ENCODE results near the gene RIMBP2.

The RIMBP2 gene

DNA sequence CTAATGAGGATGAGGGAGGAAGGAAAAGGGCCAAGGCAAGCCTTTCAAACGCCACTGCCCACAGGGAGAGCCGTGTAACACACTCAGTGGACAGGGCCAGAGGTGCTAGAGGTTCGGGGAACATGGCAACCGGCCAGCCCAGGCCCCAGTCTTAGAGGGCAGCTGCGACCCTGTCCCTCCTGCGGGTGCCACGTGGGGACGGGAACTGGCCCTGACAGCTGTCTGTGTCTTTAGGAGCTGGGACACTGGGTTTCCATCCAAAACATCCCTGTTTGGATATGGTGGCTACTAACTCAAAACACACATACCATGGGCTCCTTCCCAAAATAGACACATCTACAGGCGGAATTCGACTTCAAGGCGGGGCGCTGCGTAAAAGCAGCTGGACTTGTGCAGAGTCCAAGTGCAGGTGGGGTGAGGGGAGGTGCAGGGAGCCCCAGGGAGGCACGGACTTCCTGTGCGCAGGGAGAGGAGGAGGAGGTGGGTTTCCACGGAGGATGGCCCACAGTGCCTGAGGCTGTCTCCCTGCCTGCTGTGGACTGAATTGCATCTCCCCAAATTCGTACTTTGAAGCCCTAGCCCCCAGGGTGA lies 193.8 kb downstream of the RIMBP2 start:
- in situ Hi-C loops (cut with MboI; ENCODE audit: low sequenced_read_pairs): no loop called here

DNA sequence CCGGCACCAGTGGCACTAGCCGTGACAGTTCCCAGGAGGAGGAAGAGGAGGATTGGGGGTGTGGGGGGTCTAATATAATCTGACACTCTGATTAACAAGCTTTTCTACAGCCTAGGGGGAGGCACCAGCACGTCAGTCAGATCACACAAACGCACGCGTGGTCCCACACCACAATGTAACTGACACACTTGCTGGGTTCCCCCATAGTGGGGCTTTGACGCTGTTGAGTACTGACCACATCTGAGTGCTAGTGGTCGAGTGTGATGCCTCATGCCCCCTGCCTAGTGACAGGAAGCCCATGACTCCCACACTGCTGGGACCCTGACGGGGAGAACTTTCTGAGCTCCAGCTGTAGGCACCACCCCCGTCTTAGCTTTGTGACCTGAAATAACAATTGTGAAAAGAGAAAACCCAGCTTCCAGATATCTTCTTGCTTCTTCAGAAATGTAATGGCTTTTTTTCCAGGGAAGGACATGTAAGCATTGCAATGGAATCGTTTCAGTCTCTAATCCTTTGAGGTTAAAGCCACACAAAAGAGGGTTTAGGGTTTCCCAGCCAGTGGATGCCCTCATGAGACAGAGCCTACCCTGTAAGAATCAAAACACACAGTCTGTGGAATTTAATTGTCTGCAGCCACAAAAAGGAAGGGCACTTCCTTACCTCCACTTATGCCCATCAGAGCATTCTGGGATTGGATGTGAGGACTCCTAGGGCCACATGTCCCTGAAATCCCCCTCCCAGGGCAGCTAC lies 194.5 kb downstream of the RIMBP2 start:
- in situ Hi-C loops (cut with MboI; ENCODE audit: low sequenced_read_pairs): no loop called here

DNA sequence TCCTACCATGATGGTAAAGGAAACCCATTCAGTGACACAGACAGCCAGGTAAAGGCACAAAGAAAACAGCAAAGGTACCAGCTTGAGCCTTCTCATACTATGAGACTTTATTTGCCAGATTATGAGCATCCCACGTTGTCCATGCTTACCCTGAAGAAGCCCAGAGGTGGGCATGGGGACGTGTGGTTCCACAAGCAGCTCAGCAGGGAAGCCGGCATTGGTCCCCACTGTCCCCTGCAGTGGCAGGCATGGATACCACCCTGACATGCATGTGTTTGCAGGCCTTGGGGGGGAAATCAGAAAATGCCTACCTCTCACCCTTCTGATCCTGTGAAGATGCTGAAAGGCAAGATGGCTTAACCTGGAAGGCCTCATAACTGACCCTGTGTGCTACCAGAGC lies 195.3 kb downstream of the RIMBP2 start:
- in situ Hi-C loops (cut with MboI; ENCODE audit: low sequenced_read_pairs): no loop called here

DNA sequence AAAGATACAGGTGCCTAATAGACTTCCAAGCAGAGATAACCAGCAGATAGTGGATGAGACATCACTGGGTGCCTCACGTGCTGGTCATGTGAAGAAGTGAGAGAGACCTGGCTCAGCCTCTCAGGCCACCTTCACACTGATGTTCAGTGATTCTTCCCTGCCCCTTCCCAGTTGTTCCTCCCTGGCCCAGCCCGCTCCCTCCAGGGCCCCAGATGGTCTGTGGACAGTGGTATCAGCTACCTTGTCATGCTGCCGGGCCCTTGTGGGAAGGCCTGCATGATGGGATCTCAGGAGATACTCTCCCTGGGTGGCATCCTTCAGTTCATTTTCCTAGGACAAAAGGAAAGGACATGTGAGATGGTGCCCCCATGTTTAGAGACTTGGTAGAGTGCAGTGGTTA lies 198.5 kb downstream of the RIMBP2 start:
- in situ Hi-C loops (cut with MboI; ENCODE audit: low sequenced_read_pairs): no loop called here

DNA sequence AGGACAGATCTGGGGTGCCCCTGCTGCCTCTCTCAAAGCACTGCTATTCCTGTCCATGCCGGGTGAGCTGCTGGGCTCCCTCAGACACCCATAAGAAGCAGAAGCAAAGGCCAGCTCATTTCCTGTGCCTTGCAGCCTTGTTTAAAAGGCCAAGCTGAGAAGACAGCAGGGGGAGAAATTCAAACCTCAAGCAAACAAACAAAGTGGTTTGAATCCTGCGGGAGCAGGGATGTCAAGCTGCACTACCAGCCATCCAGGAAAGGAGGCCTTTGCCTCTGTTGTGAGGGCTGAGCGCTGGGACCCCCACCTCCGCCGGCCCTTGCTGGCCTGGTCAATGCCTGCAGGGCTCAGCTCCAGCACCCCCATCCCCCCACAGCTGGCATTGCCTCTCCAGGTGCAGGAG lies 201.9 kb downstream of the RIMBP2 start:
- in situ Hi-C loops (cut with MboI; ENCODE audit: low sequenced_read_pairs): no loop called here

DNA sequence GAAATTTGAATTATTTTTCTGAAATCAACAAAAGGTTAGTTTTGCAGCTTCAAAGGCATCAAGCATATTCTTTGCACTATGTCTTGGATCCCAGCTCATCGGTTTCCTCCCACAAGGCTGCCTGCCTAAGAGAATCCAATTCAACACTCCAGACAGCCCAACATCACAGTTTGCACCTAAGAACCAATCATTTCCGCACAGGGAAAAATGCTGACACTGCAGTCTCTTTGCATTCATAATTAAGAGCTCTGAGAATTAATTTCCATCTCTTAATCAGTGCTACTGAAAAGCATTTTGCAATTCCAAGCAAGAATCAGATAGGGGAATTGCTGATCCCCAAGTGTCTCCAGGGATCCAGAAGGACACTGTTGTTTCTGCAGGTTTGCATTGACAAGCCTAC lies 202.5 kb downstream of the RIMBP2 start:
- in situ Hi-C loops (cut with MboI; ENCODE audit: low sequenced_read_pairs): no loop called here

DNA sequence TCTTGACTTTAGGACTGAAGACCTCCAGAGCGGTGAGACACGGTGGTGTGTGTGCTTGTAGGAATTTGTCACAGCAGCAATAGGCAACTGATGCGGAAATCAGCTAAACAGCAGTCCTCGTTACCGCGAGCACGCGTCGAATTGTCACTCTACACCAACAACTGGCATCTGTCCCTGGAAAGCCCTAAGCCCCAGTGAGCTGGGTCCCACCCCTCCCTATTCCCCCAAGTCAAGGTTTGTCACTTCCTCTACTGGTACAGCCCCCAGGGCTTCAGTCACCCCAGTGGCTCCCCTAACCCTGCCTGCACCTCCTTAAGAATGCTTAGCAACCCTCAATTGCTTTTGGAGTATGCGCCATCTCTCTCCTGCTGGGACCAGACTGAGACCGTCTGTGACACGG lies 204.8 kb downstream of the RIMBP2 start:
- in situ Hi-C loops (cut with MboI; ENCODE audit: low sequenced_read_pairs): no loop called here

DNA sequence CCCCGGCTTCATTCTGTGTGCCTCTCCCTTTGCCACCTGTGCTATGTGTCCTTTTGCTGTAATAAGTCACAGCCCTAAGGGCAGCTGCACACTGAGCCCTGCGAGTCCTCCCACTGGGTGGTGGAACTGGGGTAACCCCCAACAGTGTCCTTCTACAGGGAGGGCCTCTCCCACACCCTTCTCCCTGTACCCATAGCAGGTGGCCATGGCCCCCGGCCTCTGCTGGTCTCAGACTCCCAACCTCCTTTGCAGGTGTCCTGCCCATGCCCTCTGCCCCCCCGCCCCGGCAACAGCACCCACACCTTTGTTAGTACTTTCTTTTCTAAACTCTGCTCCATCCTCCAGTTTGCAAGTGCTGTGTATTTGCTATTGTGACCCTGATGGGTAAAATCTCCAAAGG lies 206.6 kb downstream of the RIMBP2 start:
- in situ Hi-C loops (cut with MboI; ENCODE audit: low sequenced_read_pairs): no loop called here

DNA sequence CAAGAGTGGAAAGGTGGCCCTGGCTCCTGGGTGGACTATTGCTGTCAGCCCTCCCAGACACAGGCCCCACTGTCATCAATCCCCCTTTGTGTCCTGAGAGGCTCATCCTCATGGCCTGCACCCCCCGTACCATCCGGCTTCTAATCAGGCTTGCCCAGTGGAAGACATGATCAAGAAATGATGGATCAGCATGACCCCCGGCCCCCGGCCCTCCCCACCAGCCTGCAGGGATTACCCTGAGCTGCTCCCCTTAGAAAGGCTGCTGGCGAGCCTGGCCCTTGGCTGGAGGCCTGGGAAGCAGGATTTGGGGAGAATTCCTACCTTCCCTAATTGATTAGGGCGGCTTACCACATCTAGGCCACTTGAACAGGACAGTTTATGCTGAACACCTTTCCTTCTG lies 207.3 kb downstream of the RIMBP2 start:
- in situ Hi-C loops (cut with MboI; ENCODE audit: low sequenced_read_pairs): no loop called here

DNA sequence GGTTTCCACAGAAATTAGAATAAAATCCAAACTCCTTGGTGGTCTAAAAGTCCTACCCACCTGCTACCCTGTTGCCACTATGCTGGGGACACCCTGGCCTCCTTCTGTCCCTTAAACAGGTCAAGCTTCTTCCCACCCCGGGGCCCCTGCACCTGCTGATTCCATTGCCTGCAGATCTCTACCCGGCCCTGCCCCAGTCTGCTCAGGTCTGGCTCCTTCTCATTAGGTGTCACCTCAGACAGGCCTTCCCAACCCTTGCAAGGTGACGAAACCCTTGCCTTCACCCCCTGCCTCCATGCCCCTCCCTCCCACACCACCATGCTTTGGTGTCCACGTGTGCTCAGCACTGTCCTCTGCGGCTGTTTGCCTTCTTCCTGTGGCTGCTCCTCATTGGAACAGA lies 207.8 kb downstream of the RIMBP2 start:
- in situ Hi-C loops (cut with MboI; ENCODE audit: low sequenced_read_pairs): no loop called here

DNA sequence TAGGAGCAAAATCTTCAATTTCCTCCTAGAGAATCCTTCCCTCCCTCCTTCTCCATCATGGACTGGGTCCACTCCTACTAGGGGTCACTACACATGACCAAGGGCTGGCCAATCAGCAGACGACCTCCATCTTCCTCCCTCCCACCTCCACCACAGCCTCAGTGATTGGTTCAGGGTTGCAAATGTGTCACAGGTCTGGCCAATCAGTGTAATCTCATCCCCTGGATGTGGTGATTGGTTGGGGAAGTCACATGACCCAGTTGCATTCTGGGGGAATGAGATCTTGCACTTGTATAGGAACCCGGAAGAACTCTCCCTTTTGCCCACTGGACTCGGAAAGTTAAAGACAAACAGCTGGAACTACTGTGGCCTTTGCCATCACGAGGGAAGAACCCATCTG lies 209.3 kb downstream of the RIMBP2 start:
- in situ Hi-C loops (cut with MboI; ENCODE audit: low sequenced_read_pairs): no loop called here

DNA sequence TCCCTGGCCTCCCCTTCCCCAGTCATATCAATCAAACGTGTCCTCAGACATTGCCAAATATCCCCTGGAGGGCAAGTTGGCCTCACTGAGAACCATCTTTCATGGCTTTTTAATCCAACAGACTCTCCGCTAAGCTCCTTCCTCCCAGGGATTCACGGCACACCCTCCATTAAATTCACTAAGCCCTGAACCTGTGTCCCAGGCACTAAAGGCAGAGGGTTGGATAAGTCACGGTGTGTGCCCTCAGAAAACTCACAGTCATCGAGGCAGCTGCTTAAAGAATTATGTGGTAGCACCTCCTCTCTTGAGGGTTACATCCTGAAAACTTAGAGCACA lies 211.3 kb downstream of the RIMBP2 start:
- in situ Hi-C loops (cut with MboI; ENCODE audit: low sequenced_read_pairs): no loop called here

DNA sequence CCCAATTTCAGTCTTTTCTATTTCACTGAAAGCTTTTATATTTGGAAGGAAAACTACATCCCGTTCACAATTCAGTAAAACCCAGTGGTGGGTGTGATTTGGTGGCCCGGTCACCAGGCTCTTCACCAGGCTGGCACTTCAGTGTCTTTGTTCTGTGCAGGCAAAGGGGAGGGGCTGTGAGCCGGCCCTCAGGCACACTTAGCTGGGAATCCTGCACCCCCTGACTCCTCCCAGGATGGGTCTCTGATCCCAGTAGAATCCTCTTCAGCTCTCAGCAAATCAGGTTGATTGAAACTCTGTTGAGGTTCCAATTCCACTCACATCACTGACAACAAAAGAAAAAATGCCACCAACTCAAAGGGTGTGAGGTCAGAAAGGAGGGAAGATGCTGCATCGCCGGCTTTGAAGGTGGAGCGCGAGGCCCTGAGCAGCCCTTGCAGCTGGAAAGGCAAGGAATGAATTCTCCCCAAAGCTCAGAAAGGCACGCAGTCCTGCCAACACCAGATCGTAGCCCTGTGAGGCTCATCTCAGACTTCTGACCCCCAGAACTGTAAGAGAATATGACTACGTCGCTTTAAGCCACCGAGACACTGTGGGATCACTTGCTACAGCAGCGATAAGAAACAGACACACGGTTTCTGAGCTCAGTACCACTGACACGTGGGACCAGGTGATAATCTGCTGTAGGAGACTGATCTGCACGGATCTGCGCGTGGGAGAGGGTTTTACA lies 211.8 kb downstream of the RIMBP2 start:
- in situ Hi-C loops (cut with MboI; ENCODE audit: low sequenced_read_pairs): no loop called here

DNA sequence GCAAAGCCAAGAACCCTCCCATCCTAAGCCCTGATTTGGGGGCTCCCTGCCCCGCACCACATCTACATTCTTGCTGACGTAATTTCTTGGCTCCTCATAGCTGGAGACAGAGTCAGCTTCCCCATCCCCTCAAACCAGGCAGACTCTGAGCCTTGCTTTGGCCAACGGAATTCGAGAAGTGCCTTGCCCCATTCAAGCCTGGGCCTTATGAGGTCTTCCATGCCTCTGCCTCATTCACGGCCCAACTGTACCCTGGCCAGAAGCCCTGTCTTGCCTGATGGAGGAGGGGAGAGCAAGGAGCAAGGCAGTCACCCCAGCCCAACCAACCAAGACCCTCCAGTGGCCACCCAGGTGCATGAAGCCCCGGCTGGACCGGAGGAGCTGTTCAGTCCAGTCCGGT lies 214.3 kb downstream of the RIMBP2 start:
- in situ Hi-C loops (cut with MboI; ENCODE audit: low sequenced_read_pairs): no loop called here

DNA sequence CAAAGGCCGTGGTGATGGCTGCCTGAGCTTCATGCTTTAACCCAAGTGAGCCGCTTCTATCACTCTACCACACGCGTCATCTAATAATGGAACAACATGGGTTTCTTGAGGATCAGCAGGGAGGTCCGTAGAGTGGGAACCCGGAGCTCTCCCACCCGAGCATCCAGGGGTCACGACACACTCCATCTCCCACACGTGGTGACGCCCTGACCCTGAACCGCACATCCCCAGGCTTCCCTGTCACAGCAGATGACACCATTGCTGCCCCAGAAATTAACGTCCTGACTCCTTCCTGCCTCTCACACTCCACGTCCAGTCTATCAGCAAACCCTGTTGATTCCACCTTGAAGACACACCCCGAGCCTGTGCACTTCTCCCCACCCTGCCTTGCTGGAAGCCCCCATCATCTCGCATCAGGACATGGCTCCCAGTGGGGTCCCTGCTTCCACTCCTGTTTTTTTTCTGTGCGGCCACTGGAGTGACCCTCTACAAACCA lies 215.2 kb downstream of the RIMBP2 start:
- in situ Hi-C loops (cut with MboI; ENCODE audit: low sequenced_read_pairs): no loop called here

DNA sequence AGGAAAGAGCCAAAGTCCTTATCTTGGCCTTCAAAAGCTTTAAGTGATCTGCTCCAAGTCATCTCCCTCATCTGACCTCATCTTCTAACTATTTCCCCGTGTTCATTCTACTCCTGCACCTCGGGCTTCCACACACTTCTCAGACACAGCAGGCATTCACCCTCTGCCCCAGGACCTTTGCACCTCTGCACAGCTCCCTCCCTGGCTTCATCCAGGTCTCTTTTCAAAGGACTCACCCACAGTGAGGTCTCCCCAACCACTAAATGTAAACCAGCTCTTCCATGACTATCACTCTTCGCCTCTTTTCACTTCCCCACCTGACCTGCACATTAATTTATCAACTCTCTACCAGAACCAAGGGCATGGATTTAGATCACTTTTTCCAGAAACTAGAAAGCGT lies 216.6 kb downstream of the RIMBP2 start:
- in situ Hi-C loops (cut with MboI; ENCODE audit: low sequenced_read_pairs): no loop called here

DNA sequence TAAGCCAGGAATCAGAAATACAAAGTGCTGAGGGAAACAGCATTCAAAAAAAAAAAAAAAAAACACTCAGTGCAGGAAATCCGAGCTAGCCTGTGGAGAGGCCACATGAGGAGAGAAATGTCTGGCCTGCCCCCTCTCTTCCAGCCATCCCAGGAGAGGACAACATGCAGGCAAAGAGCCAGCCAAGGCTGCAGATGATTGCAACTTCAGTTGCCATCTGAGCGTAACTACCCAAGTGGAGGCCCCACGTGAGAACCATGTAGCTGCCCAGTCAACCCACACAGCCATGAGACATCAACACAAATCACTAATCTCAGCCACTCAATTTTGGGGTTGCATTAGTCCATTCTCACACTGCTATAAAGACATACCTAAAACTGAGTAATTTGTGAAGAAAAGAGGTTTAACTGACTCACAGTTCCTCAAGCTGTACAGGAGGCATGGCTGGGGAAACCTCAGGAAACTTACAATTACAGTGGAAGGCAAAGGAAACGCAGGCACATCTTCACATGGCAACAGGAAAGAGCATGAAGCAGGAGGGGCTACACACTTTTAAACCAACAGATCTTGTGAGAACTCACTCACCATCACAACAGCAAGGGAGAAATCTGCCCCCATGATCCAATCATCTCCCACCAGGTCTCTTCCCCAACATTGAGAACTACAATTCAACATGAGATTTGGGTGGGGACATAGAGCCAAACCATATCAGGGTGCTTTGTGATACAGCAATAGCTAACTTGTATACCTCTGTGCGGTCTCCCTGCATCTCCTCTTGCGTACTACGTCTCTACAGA lies 217.3 kb downstream of the RIMBP2 start:
- in situ Hi-C loops (cut with MboI; ENCODE audit: low sequenced_read_pairs): no loop called here

DNA sequence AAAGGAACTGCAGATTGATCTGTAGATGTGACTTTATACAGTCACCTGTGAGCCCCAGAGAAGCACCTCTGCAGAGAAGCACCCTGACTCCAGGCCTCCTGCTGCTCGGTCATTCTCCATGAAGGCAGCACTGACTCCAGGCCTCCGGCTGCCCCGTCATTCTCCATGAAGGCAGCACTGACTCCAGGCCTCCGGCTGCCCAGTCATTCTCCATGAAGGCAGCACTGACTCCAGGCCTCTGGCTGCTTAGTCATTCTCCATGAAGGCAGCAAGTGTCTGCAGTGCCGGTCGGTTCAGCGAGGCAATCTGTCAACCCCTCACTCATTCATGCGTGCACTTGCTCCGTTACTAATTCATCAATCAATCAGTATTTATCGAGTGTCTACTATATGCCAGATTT lies 218.1 kb downstream of the RIMBP2 start:
- in situ Hi-C loops (cut with MboI; ENCODE audit: low sequenced_read_pairs): no loop called here

DNA sequence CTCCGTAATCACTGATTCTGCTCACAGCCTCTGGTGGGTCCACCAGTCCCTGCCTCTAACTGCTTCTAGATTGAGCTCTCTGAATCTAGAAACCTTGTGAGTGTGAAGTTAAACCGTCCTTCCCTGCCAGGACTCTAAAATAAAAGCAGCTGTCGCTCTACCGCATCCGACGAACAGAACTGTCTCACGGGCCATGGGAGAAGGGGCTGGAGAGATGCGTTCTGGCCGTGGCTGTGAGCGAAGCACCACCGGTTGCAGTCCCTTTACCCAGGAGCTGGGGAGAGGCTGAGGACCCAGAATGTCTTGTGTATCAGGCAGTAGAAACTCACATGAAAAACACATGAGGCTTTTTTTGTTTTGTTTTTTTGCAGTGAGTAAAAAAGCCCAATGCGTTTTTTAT lies 218.8 kb downstream of the RIMBP2 start:
- in situ Hi-C loops (cut with MboI; ENCODE audit: low sequenced_read_pairs): no loop called here

DNA sequence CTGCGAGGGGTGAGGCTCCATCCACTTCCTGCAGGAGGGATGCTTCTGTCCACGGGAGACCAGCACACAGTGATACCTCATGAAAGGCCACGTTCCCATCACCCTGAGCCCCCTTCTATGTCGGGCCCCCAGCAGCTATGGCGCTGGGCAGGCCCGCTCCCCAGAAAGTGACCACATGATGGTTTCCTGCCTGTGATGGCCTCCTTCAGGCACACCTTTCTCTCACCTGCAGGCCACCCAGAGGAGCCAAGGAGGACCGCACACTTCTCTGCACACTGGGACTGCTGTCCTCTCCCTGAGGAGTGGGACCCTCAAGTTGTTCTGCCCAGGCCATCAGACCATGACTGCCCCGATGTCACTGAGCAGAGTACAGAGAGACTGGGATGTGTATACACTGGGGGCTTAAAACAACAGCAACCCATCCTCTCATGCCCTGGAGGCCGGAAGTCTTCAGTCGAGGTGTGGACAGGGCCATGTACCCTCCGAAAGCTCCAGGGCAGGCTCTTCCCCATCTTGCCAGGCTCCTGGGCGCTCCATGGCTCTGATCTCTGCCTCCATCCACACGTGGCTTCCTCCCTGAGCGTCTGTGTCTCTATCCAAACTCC lies 219.5 kb downstream of the RIMBP2 start:
- in situ Hi-C loops (cut with MboI; ENCODE audit: low sequenced_read_pairs): no loop called here

DNA sequence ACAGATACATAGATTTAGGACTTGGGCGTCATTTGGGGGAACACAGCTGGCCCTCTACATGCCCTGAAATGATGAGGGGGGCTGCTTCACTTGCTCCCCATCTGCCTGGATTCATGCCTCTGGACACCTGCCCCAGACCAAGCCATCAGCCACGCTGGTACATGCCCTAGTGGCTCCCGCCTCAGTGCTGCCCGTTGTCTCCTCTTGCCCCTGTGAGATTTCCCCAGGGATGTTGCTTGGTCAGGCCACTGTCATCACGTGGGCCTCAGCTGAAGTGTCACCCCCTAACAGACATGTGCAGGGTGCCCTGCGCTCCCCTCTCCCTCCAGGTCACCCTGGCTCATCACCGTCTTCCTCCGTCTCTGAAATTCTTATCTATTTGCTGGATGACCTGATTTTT lies 220.9 kb downstream of the RIMBP2 start:
- in situ Hi-C loops (cut with MboI; ENCODE audit: low sequenced_read_pairs): no loop called here
